ENCODE data around the gene SND1. TPM values are rescaled to one million over a fixed set of nuclear protein-coding genes. Genes with fewer than 3 reads are reported as not detected.

Gene SND1
- total and polyA plus RNA-seq, 5 experiments from 2014 or later = 80.1 to 105 (median 86.0) TPM

GRCh38 chr7:128074736-128075135 is 422.7 kb downstream of the SND1 start:
- Mint-ChIP-seq H3K9me3 (no peaks in the 10 kb centered on the region), H3K36me3 (peaks cover 0 to 5% (median 4%) of the 10 kb centered on the region in 3 donors), H3K4me1 (peaks cover 16 to 34% (median 28%) of the 10 kb centered on the region in 4 donors), H3K4me3 (no peak overlapping the region), H3K27me3 (no peaks in the 10 kb centered on the region), H3K27ac (no peak overlapping the region)
- no peak for DNase-seq
- no peak for ATAC-seq
- POLR2A ChIA-PET = no interaction called here

GRCh38 chr7:128075242-128076095 is 423.5 kb downstream of the SND1 start:
- H3K4me3 Mint-ChIP-seq = no peak overlapping the region
- peaks cover 0 to 6% (median 5%) of the 10 kb centered on the region in 3 donors for H3K36me3 Mint-ChIP-seq
- H3K4me1 Mint-ChIP-seq = peaks cover 13 to 28% (median 23%) of the 10 kb centered on the region in 4 donors
- no peaks in the 10 kb centered on the region for H3K27me3 Mint-ChIP-seq
- POLR2A ChIA-PET = no interaction called here
- H3K9me3 Mint-ChIP-seq = no peaks in the 10 kb centered on the region
- peak overlapping the region in 2 of 10 donors; percentile 11 for H3K27ac Mint-ChIP-seq
- no peak for ATAC-seq
- no peak for DNase-seq

DNA sequence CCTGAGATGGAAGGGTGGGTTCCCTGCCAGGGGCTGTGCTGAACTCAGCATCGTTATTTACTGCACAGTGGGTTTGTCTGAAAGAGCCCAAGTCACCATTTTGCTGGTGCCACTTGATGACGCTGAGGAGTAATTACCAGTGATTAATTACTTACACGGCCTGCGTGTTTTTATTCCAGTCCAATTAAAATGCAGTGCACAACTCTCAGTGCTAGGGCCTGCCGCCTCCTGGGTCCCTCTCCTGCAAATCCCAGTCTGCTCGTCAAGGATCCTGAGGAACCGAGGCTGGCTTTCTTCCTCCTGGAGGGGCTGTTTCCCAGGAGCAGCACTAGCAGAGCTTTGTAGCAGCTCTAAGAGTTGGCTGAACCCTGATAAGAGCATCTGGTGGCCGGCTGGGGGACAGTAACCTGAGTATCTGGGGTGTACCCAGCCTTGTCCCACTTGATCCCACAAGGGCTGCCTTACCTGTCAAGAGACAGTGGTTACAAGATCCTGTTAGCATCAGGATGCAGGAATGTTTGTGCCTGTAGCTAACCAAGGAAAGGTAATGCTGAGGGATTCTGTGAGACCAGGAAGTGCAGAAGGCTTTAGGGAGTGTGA is 424.3 kb downstream of the SND1 start:
- Mint-ChIP-seq H3K9me3 (no peaks in the 10 kb centered on the region), H3K27ac (no peak overlapping the region), H3K36me3 (peaks cover 0 to 12% (median 5%) of the 10 kb centered on the region in 3 donors), H3K4me1 (peaks cover 8 to 19% (median 15%) of the 10 kb centered on the region in 4 donors), H3K4me3 (no peak overlapping the region), H3K27me3 (no peaks in the 10 kb centered on the region)
- POLR2A ChIA-PET = interaction anchor here (2.0 kb wide), 1 partner anchor 11 kb away, joined by 5 read pairs; no protein-coding TSS in a partner anchor
- ATAC-seq (no peak), DNase-seq (no peak)

- POLR2A ChIA-PET = interaction anchor here (2.0 kb wide), 1 partner anchor 10 kb away, joined by 5 read pairs; no protein-coding TSS in a partner anchor
- DNase-seq (no peak), ATAC-seq (no peak)
- Mint-ChIP-seq H3K27ac (no peak overlapping the region), H3K4me3 (no peak overlapping the region), H3K9me3 (no peaks in the 10 kb centered on the region), H3K4me1 (peaks cover 4 to 14% (median 9%) of the 10 kb centered on the region in 4 donors), H3K27me3 (no peaks in the 10 kb centered on the region), H3K36me3 (peaks cover 0 to 13% (median 5%) of the 10 kb centered on the region in 3 donors)
Observed at GRCh38 chr7:128076796-128077271, 424.8 kb downstream of the SND1 start.

- no peaks in the 10 kb centered on the region for H3K27me3 Mint-ChIP-seq
- no peaks in the 10 kb centered on the region for H3K9me3 Mint-ChIP-seq
- ATAC-seq (no peak), DNase-seq (no peak)
- H3K27ac Mint-ChIP-seq = no peak overlapping the region
- H3K4me3 Mint-ChIP-seq = no peak overlapping the region
- POLR2A ChIA-PET = interaction anchor here (2.0 kb wide), 1 partner anchor 8 kb away, joined by 5 read pairs; no protein-coding TSS in a partner anchor
- peaks cover 2 to 8% (median 5%) of the 10 kb centered on the region in 4 donors for H3K4me1 Mint-ChIP-seq
- H3K36me3 Mint-ChIP-seq = peaks cover 0 to 13% (median 5%) of the 10 kb centered on the region in 3 donors
Observed at GRCh38 chr7:128078309-128078708, 426.3 kb downstream of the SND1 start.

GRCh38 chr7:128080169-128080568 is 428.2 kb downstream of the SND1 start:
- H3K4me1 Mint-ChIP-seq = peaks cover 2 to 8% (median 5%) of the 10 kb centered on the region in 4 donors
- DNase-seq (no peak), ATAC-seq (no peak)
- no peak overlapping the region for H3K4me3 Mint-ChIP-seq
- H3K9me3 Mint-ChIP-seq = no peaks in the 10 kb centered on the region
- H3K27ac Mint-ChIP-seq = no peak overlapping the region
- H3K27me3 Mint-ChIP-seq = no peaks in the 10 kb centered on the region
- POLR2A ChIA-PET = no interaction called here
- peaks cover 0 to 14% (median 5%) of the 10 kb centered on the region in 3 donors for H3K36me3 Mint-ChIP-seq

- POLR2A ChIA-PET = interaction anchor here (0.7 kb wide), 1 partner anchor 8 kb away, joined by 4 read pairs; no protein-coding TSS in a partner anchor
- Mint-ChIP-seq H3K4me3 (no peak overlapping the region), H3K4me1 (peaks cover 4 to 9% (median 5%) of the 10 kb centered on the region in 4 donors), H3K36me3 (peaks cover 0 to 22% (median 8%) of the 10 kb centered on the region in 3 donors), H3K27ac (no peak overlapping the region), H3K27me3 (no peaks in the 10 kb centered on the region), H3K9me3 (no peaks in the 10 kb centered on the region)
- no peak for DNase-seq
- no peak for ATAC-seq
Observed at GRCh38 chr7:128081351-128081750, 429.4 kb downstream of the SND1 start.

- H3K27me3 Mint-ChIP-seq = no peaks in the 10 kb centered on the region
- no peaks in the 10 kb centered on the region for H3K9me3 Mint-ChIP-seq
- H3K36me3 Mint-ChIP-seq = peaks cover 0 to 26% (median 8%) of the 10 kb centered on the region in 3 donors
- no peak overlapping the region for H3K27ac Mint-ChIP-seq
- peaks cover under 1 to 5% (median 4%) of the 10 kb centered on the region in 4 donors for H3K4me1 Mint-ChIP-seq
- H3K4me3 Mint-ChIP-seq = no peak overlapping the region
- POLR2A ChIA-PET = no interaction called here
- ATAC-seq (no peak), DNase-seq (no peak)
Observed at GRCh38 chr7:128081808-128082207, 429.8 kb downstream of the SND1 start.

GRCh38 chr7:128082431-128082830 is 430.4 kb downstream of the SND1 start:
- DNase-seq = no peak

DNA sequence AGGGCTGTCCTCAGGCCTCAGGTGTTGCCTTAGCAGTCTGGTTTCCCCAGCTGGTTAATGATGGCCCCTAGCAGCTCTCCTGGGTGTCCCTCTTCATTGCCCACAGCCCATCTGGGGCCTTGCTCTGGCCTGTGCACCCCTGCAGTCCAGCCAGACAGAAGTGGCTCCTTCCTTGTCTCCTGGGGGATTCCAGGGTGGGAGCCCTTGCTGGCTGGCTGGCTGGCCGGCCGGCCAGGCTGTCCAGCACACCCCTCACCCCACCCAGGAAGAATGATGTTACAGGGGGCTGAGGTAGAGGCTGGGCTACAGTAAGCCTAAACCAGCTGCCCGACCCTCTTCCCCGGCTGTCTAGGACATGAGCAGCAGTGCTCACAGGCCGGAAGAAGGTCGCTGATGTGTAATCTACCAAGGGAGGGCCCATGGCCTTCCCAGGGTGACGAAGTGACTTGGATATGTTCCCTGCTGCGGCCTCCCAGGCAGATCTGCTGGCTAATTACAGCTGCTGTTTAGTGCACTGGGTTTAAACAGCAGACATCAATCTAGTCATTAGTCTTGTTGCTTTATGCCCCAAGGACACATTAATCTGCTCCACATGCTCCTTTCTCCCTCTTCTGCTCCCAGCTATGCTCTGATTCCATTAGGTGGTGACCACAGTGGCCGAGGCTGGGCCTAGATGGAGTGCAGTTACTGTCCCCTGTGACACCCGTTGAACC is 433.1 kb downstream of the SND1 start:
- no peaks in the 10 kb centered on the region for H3K27me3 Mint-ChIP-seq
- no peaks in the 10 kb centered on the region for H3K9me3 Mint-ChIP-seq
- peaks cover 0 to 52% (median 4%) of the 10 kb centered on the region in 3 donors for H3K36me3 Mint-ChIP-seq
- H3K27ac Mint-ChIP-seq = peak overlapping the region in 1 of 10 donors; percentile 69
- ATAC-seq (no peak), DNase-seq (no peak)
- H3K4me3 Mint-ChIP-seq = no peak overlapping the region
- POLR2A ChIA-PET = no interaction called here
- H3K4me1 Mint-ChIP-seq = peaks cover 0 to 4% (median under 1%) of the 10 kb centered on the region in 4 donors

More at GRCh38 chr7:128082431-128082830, 430.4 kb downstream of the SND1 start:
- H3K9me3 Mint-ChIP-seq = no peaks in the 10 kb centered on the region
- H3K27ac Mint-ChIP-seq = peak overlapping the region in 1 of 10 donors; percentile 43
- peaks cover 0 to 30% (median 8%) of the 10 kb centered on the region in 3 donors for H3K36me3 Mint-ChIP-seq
- POLR2A ChIA-PET = no interaction called here
- H3K27me3 Mint-ChIP-seq = no peaks in the 10 kb centered on the region
- no peak overlapping the region for H3K4me3 Mint-ChIP-seq
- ATAC-seq = no peak
- H3K4me1 Mint-ChIP-seq = peaks cover 0 to 6% (median 2%) of the 10 kb centered on the region in 4 donors

DNA sequence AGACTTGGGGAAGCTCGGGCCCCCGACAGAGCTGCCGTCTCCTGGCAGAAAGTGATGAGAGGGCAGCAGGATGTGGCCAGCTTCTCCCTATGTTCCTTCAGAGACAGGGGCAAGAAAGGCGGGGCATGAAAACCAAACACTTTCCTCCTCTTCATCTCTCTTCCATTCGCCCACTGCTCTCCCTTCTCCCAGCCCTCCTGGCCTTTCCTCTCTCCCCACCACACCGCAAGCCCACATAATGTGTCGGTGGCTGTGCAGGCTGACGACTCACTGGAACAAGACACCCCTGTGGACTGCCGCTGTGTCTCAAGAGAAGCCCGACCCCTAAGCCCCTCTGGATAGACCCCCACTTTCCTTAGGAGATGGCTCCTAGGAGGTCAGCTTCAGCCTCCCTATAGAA is 438.5 kb downstream of the SND1 start:
- no peak for ATAC-seq
- POLR2A ChIA-PET = no interaction called here
- H3K9me3 Mint-ChIP-seq = no peaks in the 10 kb centered on the region
- H3K36me3 Mint-ChIP-seq = peaks cover 3 to 79% (median 6%) of the 10 kb centered on the region in 3 donors
- no peak overlapping the region for H3K4me3 Mint-ChIP-seq
- DNase-seq = no peak
- H3K27ac Mint-ChIP-seq = peak overlapping the region in 2 of 10 donors; percentile 15 to 22
- H3K4me1 Mint-ChIP-seq = peaks cover 0 to 9% (median 3%) of the 10 kb centered on the region in 4 donors
- H3K27me3 Mint-ChIP-seq = no peaks in the 10 kb centered on the region

- peak overlapping the region in 1 of 10 donors; percentile 15 for H3K27ac Mint-ChIP-seq
- peaks cover 2 to 75% (median 6%) of the 10 kb centered on the region in 3 donors for H3K36me3 Mint-ChIP-seq
- ATAC-seq (no peak), DNase-seq (no peak)
- H3K9me3 Mint-ChIP-seq = no peaks in the 10 kb centered on the region
- POLR2A ChIA-PET = no interaction called here
- H3K4me1 Mint-ChIP-seq = peaks cover 0 to 12% (median 3%) of the 10 kb centered on the region in 4 donors
- no peak overlapping the region for H3K4me3 Mint-ChIP-seq
- no peaks in the 10 kb centered on the region for H3K27me3 Mint-ChIP-seq
Observed at GRCh38 chr7:128091106-128091505, 439.1 kb downstream of the SND1 start.

Data from naive thymus-derived CD8-positive, alpha-beta T cell (primary cell).